ENCODE measurements around the gene NRF1.

DNA sequence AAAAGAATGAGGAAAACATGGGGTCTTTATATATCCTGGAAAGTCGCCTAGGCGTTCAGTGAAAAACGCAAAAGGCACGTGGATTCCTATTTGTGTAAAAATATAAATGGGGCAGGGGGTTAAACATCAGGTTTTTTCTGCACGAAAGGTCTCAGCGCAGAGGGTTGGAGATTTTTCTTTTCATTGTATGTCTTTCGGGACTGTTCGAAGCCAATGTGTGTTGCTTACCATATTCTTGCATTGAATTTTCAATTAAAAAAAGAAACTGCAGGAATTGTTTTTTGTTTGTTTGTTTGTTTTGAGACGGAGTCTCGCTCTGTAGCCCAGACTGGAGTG is 172.0 kb downstream of the NRF1 start:
- TF ChIP-seq, protein P1, sequence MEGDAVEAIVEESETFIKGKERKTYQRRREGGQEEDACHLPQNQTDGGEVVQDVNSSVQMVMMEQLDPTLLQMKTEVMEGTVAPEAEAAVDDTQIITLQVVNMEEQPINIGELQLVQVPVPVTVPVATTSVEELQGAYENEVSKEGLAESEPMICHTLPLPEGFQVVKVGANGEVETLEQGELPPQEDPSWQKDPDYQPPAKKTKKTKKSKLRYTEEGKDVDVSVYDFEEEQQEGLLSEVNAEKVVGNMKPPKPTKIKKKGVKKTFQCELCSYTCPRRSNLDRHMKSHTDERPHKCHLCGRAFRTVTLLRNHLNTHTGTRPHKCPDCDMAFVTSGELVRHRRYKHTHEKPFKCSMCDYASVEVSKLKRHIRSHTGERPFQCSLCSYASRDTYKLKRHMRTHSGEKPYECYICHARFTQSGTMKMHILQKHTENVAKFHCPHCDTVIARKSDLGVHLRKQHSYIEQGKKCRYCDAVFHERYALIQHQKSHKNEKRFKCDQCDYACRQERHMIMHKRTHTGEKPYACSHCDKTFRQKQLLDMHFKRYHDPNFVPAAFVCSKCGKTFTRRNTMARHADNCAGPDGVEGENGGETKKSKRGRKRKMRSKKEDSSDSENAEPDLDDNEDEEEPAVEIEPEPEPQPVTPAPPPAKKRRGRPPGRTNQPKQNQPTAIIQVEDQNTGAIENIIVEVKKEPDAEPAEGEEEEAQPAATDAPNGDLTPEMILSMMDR (IDR thresholded peaks at IDR 0.05; ENCODE audit: low read depth, low read length) = no peak
- no peak for TF ChIP-seq POLR2A (IDR thresholded peaks at IDR 0.05; ENCODE audit: extremely low read depth, insufficient read length)
